Inflammatory macrophage (primary cell): ENCODE results near the gene TBC1D2B.

Source experiments
- DNase-seq, 2 donors: peaks; one replicate each; pipeline ENCODE4 v3.0.0-alpha.2; 2020 to 2022

Gene TBC1D2B

DNA sequence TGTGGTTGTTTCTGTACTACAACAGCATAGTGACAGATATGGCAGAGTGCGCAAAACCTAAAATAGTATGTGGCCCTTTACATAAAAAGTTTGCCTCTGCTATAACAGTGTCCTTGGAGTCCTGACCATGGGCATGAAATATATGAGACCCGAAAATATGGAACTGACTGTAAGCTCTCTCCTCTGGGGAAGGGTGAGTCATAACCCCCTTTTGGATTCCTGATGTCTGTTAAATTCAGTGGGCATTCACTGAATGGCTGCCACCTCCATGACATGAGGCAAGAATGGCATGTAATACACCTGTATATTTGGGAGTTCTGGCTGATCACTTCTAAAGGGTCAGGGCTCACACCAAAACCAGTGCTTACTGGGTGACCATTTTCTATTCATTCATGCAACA lies 6.1 kb downstream of the TBC1D2B start:
- peak in 1 of 2 donors; percentile 71 for DNase-seq

DNA sequence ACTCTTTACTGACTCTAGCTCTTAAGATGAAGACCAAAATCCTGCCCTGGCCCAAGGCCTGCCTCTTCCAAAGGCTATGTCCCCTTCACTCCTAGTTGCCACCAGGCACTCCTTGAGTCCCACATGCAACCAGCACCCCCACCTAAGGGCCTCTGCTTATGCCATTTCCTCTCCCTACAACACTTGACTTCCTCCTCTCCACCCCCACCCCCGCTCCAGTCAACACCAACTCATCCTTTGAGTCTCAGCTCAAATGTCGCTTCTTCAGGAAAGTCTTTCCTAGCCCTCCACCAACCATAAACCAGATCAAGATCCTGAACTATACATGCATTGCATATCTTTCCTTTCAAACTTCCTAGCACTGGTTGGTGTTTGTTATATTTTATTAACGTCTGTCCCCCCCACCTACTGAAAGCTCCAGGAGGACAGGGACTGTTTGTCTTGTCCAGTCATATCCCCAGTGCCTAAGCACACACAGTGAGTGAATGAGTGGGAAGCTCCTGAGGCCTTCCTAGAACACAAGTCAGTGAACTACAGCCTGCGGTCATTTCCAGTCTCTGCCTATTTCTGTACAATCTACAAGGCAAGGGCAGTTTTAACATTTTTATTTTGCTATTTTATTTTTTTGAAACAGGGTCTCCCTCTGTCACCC lies 7.3 kb downstream of the TBC1D2B start:
- peak; percentile 72 to 88 for DNase-seq

DNA sequence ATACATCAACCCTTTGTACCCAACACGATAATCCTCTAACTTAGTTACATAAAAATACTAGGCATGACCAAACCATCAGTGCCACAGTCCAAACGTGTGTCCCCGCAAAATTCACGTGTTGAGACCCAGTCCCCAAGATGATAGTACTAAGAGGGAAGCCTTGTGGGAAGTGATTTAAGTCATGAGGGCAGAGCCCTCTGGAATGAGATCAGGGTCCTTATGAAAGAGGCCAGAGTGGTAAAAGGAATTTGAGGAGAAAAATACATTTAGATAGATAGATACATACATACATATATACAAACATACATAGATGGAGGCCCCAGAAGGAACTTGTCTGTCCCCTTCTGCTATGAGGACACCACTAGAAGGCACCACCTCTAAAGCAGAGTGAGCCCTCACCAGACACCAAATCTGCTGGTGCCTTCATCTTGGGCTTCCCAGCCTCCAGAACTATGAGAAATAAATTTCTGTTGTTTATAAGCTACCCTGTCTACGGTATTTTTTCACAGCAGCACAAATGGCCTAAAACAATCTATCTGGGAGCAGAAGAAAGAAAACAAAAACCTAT lies 8.0 kb downstream of the TBC1D2B start:
- peak; percentile 38 to 60 for DNase-seq

DNA sequence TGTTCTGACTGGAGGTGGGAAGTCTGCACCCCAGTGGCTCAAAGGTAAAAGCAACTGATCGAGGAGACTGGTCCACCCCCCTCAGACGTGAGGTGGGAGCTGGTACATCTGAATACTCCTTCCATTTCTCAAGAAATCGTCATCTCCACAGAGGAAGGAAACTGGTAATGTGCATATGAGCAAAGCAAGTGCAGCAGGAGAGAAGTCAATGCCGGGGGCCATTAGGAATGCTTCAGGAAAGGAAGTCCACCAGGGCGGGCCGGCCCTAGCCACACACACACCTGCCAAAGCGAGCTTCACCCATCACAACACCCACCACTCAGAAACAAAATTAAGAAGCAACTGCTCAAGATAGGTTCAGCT lies 8.5 kb downstream of the TBC1D2B start:
- DNase-seq = peak; percentile 56 to 78

DNA sequence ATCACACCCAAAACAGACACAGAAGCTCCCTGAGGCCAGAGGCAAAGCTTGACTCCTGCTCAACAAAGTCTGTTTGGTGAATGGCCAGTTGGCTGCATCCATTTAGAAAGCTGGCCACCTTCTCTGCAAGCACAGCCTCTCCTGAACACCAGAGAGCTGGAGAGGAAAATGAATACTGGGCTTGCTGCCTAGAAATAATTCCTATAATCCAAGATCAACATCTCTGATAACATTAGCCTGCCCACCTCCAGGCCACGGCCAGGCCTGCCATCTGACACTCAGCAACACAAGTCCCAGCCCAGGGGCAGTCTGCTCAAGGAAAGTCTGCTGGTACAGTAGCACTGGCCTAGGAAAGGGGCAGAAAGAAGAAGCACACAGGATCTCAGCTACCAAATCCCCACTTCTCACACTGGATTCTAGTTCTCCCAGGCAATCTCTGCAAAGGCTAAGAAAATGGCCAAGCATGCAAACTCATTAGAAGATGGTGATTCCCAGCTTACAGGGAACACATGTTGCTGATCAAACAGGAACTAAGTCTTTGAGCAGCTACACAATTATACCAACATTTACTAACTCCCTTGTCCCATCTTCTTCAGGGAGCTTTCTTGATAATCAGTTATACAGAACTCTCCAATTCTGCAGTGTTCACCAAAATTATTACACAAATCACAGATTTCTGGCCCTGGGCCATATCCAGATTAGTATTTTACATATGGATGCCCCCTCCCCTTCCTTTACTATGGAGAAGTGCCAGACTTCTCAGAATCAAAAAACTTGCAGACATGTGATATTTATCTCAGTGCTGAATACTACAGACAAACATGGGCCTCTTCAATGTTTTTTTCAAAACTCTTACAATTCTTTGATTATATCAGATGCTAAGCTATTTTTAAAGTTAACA lies 9.9 kb downstream of the TBC1D2B start:
- DNase-seq = peak in 1 of 2 donors; percentile 36

DNA sequence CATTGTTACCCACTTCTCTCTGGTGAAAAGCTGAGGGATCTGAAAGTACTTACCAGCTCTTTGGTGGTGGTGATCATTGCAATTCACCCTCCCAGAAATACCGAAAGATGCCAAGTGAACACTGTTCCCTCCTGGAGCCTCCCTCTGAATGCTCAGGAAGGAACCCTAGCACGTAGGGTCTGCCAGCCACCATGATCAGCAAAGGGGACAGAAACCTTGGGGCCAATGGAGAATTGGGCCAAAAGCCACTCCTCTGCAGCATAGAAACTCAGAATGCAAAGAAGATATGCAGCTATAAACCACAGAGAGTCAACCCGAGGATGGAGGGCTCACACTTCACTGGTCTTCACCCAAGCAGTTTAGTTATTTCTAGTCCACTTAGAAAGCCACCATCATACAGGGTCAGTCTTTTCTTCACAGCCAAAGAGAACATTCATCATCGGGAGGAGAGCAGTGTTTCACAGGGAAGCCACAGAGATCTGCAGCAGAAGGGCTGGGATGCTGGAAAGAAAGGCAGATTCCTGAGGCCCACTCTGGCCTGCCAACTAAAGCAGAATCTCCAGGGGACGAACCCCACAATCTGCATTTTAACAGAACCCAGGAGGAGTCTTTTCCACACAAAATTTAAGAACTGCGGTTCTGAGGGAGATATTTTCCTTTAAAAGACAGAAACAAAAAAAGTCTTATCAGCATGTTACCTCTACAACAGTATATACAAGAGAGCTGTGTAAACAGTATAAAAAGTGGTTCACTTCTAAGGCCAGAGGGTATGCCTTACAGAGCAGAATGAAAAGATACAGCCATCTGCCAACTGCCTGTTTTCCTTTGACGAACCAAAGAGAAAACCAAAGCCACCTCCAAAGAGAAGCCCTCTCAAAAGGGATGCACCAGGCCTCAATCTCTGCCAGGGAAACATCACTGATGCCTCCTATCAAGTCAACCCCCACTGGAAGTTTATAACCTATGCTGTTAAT lies 11.3 kb downstream of the TBC1D2B start:
- DNase-seq = no peak

DNA sequence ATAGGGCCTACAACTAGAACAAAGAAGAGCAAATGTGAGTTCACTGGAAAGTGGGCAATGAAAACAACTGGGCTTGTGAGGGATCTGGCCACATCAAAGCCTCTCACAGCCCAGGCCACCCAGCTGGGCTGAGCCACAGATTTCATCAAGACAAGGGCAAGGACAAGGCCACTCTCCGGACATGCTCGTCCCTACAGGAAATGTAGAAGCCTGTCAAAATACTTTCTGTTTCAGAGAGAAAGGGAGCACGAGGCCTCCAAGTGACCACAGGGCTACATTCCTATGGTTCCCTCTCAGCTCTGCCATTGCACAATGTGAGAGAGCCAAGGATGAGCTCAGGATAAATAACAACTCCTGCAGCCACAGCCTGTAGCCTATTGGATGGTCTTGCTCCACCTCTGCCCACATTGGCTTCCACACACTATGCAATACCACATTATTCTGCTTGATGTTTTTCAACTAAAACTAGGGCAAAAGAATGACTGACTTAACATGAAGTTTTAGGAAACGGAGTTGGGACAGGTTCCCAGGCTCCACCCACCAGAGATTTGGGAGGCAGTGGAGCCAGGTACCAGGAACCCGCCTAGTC lies 12.1 kb downstream of the TBC1D2B start:
- DNase-seq = peak; percentile 98

DNA sequence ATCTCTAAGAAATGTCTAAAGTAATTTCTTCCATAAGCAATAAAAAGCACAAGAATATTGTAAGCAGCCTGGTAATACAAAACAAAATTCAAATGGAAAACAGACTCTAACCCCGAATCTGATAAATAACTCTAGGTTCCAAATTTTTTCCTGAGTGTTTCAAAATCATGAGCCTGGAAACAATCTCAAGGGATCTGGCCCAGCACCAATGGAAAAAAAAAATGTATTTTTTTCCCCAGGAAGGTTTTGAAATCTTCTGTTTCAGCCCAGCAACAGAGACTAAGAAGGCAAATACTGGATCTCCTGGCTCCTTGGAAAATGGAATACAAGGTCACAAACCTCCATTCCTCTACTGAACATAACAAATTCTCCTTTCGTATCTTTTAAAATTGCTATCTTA lies 13.0 kb downstream of the TBC1D2B start:
- no peak for DNase-seq

DNA sequence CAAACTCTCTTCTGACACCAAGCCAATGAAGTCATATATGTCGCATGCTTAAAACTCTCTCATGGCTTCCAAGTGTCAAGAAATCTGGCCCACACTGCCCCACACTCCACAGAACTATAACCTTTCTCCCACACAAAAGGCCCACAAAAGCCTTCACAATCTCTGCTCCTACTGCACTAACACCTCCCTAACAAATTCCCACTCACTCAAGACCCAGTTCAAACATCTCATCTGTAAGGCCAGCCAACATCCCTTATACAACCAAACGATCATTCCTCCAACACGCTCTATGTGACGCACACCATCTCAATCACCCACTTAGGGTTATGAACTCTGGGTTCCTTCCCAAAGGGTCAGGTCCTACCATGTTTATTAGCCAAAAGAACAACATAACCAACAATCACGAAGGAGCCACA lies 13.5 kb downstream of the TBC1D2B start:
- no peak for DNase-seq

DNA sequence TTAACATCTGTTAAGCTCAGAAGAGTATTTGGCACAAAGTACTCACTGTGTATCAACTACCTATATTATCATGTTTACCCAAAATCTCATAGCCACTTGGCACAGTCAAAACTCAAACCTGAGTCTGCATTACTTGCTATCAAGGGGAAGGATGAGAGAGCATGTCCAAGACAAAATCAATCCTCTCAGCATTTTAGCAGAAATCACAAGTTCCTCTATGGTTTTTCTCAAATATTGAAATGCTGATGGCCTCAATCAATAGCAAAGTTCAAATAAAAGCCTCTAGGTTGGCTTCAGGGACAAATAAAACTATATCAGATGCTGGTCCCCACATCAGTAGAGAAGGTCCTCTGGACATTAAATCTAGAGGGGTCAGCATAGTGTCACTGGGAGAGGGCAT lies 14.3 kb downstream of the TBC1D2B start:
- no peak for DNase-seq

DNA sequence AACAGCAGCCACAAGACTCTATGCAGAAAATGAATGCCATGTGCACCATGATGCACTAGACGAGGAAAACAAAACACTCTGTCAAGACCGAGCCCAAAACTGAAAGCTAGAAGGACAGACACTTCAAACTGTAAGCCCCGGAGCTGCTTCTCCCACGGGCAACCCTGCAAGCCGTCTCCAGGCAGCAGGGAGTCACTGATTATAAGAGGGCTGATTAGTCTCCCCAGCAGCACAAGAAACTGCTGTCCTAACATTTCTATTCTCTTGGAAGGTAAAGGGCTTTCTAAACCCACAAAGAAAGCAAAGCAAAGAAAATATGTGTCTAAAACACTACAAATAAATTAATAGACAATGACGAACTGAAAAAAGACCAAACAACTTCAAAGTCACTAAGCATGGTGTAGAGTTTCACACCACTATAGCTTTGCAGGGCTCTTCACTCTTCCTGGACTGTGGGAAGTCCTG lies 15.5 kb downstream of the TBC1D2B start:
- DNase-seq = peak in 1 of 2 donors; percentile 64

DNA sequence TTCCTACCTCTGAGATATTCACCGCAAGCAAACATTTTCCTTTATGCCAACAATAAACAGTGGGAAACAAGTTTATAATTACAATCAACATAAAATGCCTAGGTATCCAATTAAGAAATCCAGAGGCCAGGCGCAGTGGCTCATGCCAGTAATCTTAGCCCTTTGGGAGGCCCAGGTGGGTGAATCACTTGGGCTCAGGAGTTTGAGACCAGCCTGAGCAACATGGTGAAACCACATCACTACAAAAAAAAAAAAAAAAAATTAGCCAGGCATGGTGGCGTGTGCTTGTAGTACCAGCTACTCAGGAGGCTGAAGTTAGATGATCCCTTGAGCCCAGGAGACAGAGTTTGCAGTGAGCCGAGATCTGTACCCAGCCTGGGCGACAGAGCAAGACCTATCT lies 17.3 kb downstream of the TBC1D2B start:
- no peak for DNase-seq

DNA sequence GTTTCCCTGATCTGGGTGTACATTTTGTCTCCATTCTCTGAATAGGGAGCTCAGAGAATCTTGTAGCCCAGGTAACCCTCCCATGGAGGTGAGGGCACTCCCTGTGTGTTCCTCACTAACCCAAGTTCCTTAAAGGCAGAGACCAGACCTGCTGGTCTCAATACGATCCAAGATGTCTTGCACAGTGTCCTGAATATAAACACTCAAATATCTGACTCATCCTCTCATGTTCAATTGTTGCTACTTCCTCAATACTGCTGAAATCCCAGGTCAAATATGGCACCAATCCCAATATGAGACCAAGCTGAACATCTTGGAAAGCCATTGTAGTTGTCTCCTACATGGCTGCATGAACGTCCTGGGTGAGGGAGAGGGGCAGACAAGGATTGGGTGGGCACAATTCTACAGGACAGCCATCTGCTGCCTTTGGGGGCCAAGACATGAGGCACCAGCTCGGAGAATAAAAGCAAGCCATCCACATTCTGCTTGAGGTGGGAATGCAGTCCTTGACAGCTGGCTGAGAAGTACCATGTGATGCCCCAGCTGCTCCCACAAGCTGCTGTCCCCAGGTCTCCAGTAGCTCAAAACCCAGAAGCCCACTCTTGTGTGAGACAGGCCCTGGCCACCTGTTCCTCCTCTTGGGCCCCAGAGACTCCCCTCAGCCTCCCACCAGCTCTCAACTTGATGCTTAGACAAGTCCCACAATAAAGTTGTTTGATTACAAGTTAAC lies 18.2 kb downstream of the TBC1D2B start:
- peak; percentile 77 to 78 for DNase-seq

DNA sequence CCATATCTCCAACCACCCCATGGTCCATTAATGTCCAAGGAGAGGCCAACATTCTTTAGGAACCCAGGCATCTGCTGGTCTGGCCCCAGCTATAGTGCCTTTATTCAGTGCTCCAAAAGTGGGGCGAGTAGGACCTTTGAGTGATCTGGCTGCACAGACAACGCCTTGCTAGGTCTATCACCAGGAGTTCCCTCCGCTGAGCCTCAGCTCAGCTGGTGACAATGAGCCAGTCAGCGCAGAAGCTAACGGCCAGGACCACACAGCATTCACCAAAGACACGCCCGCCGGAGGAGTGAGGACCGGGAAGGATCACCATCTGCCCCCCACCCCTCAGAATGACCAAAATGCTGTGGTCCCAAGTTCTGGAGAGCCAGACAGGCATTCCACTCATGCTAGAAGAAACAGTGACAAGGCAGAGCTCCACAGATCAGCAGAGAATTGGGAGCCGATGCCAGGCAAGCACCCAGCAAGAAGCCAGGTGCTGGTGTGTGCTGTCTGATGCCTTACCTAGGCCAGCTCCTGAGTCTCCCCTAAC lies 19.0 kb downstream of the TBC1D2B start:
- no peak for DNase-seq

DNA sequence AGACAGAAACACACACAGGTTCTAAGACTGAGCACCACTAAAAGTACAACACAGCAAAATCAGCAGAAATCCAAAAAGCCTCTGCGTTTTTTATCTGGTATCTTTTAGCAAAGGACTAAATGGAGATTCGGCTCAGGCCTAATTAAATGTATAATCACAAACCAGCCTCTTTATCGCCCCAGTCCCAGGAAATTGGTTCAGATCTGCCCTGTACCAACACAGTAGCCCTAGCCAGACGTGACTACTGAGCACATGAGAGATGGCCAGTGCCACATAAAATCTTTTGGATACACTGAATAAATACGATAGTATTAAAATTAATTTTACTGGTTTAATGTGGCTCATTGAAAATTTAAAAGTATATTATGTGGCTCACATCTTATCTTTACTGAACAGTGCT lies 19.7 kb downstream of the TBC1D2B start:
- DNase-seq = no peak

DNA sequence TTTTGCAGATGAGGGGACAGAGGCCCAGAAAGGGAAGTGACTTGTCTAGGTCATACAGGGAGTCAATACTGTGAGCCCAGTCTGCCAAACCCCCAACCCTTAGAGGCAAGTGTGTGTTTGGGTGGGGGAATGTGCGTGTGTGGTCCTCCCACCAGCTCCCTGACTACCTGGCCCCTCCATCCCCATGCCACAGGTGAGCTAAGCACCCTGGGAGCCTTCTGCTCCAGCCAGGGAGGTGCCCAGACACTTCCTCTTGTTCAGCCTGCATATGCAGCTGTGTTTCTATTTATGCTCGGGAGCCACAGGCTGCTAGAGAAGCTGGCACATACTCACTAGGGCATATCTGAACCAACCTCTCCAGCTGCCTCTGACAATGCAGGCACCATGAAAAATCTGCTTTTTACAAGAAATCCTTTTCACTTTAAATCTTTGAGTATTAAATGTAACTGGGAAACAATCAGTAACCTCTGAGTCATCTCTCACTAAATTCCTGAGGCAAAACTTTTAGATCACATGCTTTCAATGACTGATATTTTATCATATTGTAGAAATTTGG lies 20.7 kb downstream of the TBC1D2B start:
- peak in 1 of 2 donors; percentile 48 for DNase-seq

DNA sequence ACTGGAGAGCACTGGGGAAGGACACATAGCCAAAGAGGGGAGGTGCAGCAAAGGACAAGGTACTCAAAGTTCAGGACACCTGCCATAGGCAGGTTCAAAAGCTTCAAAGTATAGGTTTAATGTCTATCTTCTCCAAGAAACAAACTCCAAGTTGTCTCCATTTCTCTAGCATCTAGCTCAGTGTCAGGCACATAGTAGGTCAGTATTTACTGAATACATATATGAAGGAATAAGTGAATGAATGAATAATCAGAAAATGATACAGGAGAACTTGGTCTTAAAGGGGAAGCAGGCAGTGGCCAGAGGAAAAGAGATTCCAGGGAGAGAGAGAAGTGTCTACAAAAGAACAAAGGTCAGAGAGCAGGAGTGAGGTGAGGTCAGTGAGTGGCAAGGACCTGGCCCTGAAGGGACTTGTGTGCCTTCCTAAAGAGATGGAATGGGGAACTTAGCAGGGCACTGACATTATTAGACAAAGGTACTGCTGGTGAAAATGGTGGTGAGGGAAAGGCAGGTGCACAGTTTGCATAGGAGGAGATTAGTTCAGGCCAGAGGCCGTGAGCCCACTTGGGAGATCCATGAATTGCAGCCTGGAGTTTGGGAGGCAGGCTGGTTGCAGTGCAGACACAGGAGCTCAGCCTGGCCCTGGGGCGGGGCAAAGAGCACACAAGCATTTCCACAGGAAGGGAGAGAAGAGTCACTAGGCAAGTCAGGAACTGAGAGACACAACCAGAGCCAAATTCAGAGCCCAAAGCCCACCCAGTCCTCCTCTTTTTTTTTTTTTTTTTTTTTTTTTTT lies 21.4 kb downstream of the TBC1D2B start:
- DNase-seq = no peak

DNA sequence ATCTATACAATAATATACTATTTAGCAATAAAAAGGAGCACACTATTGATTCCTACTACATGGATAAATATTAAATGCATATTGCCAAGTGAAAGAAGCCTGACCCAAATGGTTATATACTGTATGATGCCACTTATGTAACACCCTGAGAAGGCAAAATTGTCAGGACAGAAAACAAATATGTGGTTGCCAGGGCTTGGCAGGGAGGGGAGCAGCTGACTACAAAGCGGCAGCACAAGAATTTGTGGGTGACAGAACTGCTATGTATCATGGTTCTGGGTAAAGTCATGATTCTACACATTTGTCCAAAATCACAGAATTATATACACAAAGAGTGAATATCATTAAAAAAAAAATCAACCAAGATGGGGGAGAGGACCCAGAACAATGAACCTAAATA lies 22.5 kb downstream of the TBC1D2B start:
- DNase-seq = no peak

DNA sequence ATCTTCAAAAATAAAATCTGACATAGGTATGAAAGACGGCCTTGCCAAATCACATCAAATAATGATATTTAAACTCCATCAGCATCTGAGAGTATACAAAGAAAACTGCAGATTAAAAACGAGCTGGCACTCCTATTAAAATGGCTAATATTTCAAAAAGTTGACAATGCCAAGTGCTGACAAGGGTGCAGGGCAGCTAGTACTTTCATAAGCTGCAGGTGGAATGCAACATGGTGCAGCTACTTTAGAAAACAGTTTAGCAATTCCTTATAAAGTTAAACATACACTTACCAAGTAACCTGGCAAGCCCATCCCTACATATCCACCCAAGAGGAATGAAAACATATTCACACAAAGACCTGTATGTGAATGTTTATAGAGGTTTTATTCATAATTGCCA lies 23.0 kb downstream of the TBC1D2B start:
- DNase-seq = no peak

DNA sequence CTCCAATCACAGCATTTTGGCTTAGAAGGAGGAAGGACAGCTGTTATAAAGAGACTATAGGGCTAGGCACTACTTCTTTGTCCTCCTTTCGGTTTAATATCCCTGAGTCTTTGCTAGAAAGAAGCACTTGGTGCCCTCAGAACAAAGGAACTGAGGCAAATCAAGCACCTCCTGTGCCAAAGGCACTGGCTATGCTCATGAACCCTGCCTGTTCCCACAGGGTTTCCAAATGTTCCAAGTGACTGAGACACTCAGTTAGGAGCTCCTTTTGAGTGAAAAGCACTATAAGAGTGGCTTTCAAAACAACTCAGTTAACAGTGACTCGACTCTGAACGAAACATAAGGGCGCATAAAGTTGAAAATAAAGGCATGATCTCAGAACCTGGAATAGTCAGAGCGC lies 25.0 kb downstream of the TBC1D2B start:
- DNase-seq = no peak
